Measurements from ENCODE around the gene PLEKHG2. TPM values are rescaled to one million over a fixed set of nuclear protein-coding genes. Genes with fewer than 3 reads are reported as not detected.
A peak's percentile ranks its signal among the peaks of the same experiment; 100 is the strongest.

Gene PLEKHG2
- total and polyA plus RNA-seq, 9 of the 15 experiments (the other 6 are each of a cell fraction or from before 2014, with no cell fraction given) = 0.98 to 45.7 (median 9.8) TPM

- TF ChIP-seq ZNF518B (CRISPR knock-in tag; IDR thresholded peaks at IDR 0.05) = no peak
- no peak for TF ChIP-seq DACH1 (IDR thresholded peaks at IDR 0.05; ENCODE audit: partially characterized antibody)
- TF ChIP-seq ZNF740 (CRISPR knock-in tag; IDR thresholded peaks at IDR 0.05) = peak; percentile 87
- peak in 1 of 2 experiments; percentile 74; a peak in 1 of 4 replicates for TF ChIP-seq ZNF740 (tag; IDR thresholded peaks at IDR 0.05)
- peak; percentile 58; the same call in 1 of the 2 replicates for TF ChIP-seq STAG1 (CRISPR knock-in tag; IDR thresholded peaks at IDR 0.05; ENCODE audit: borderline replicate concordance)
- TF ChIP-seq ZKSCAN1 (IDR thresholded peaks at IDR 0.05; ENCODE audit: low read depth, low read length) = peak; percentile 48; the same call in 1 of the 2 replicates
- no peak for TF ChIP-seq ZBTB11 (CRISPR knock-in tag; IDR thresholded peaks at IDR 0.05)
- 0 out of 2 replicates have a peak, but pooled peaks have one; percentile 38 for TF ChIP-seq HIVEP1 (CRISPR knock-in tag; IDR thresholded peaks at IDR 0.05)
- TF ChIP-seq ARID1B (IDR thresholded peaks at IDR 0.05) = no peak
- TF ChIP-seq SMAD4 (CRISPR knock-in tag; conservative IDR thresholded peaks at IDR 0.05) = peak; percentile 53
- no peak for TF ChIP-seq PHB2 (IDR thresholded peaks at IDR 0.05; ENCODE audit: low read depth)
- 0 out of 2 replicates have a peak, but pooled peaks have one; percentile 67 for TF ChIP-seq TRIM25 (IDR thresholded peaks at IDR 0.05; ENCODE audit: borderline replicate concordance)
- peak; percentile 84 for TF ChIP-seq RB1 (IDR thresholded peaks at IDR 0.05; ENCODE audit: low read depth)
- TF ChIP-seq CC2D1A (IDR thresholded peaks at IDR 0.05) = peak; percentile 92
- no peak for TF ChIP-seq ZNF324 (CRISPR knock-in tag; IDR thresholded peaks at IDR 0.05)
- no peak; the same call in 1 of the 2 replicates for TF ChIP-seq PHB (CRISPR knock-in tag; IDR thresholded peaks at IDR 0.05)
These were observed 14.8 kb upstream of the PLEKHG2 start (continued) for GRCh38 chr19:39397360-39398296.
